COLO668 (cell line): ENCODE results near the gene TMEM147.

Source experiments
- DNase-seq: peaks from one replicate; lab custom pipeline; 2025; ENCODE audit not compliant: unreplicated experiment; lab: John Stamatoyannopoulos, UW

TMEM147 gene

GRCh38 chr19:35519291-35519690, 26.1 kb upstream of the TMEM147 start:
- no peak for DNase-seq

GRCh38 chr19:35521124-35521743, 24.2 kb upstream of the TMEM147 start:
- DNase-seq, result peak; percentile 10

GRCh38 chr19:35522745-35523327, 22.6 kb upstream of the TMEM147 start:
- DNase-seq, result no peak

- no peak for DNase-seq
These were observed 21.1 kb upstream of the TMEM147 start for GRCh38 chr19:35524181-35524837.

- DNase-seq, result no peak
These were observed 19.6 kb upstream of the TMEM147 start for GRCh38 chr19:35525873-35526272.

GRCh38 chr19:35528218-35529038, 17.0 kb upstream of the TMEM147 start, which contains the start of gene SBSN:
Gene SBSN (minus strand): TSS chr19:35528311. CDS start chr19:35528281, 30 bp downstream.
- no peak for DNase-seq

GRCh38 chr19:35529241-35530218, 15.9 kb upstream of the TMEM147 start:
- DNase-seq, result peak; percentile 41

GRCh38 chr19:35531291-35531690, 14.1 kb upstream of the TMEM147 start:
- DNase-seq, result peak; percentile 83

GRCh38 chr19:35533201-35533821, 12.1 kb upstream of the TMEM147 start, which contains the start of gene GAPDHS:
Gene GAPDHS (plus strand): TSS chr19:35533456. CDS start chr19:35533528, 72 bp downstream.
- DNase-seq, result no peak

- peak; percentile 25 for DNase-seq
These were observed 11.5 kb upstream of the TMEM147 start for GRCh38 chr19:35533822-35534392.

- no peak for DNase-seq
These were observed 10.5 kb upstream of the TMEM147 start for GRCh38 chr19:35534803-35535480.

- DNase-seq, result no peak
These were observed 6.1 kb upstream of the TMEM147 start for GRCh38 chr19:35539314-35539713.

GRCh38 chr19:35539850-35540249, 5.6 kb upstream of the TMEM147 start:
- DNase-seq, result no peak

- DNase-seq, result no peak
These were observed 5.0 kb upstream of the TMEM147 start for GRCh38 chr19:35540356-35540927.

- DNase-seq, result no peak
These were observed 3.2 kb upstream of the TMEM147 start for GRCh38 chr19:35542209-35542608.

- no peak for DNase-seq
These were observed 1.9 kb upstream of the TMEM147 start for GRCh38 chr19:35543280-35544109.

- DNase-seq, result no peak
These were observed 1.2 kb upstream of the TMEM147 start for GRCh38 chr19:35544110-35544802.
